Measurements from ENCODE around the gene PTPN13.
A peak's percentile ranks its signal among the peaks of the same experiment; 100 is the strongest.

The PTPN13 gene

GRCh38 chr4:86757468-86757867, 163.4 kb downstream of the PTPN13 start:
- no peak for TF ChIP-seq CTCF (IDR thresholded peaks at IDR 0.05; ENCODE audit: unreplicated experiment in 3 of 3)
- Mint-ChIP-seq H3K4me3 (no peak overlapping the region), H3K27ac (no peak overlapping the region), H3K9me3 (no peaks in the 10 kb centered on the region), H3K27me3 (ENCODE audit: low read depth) (no peaks in the 10 kb centered on the region), H3K36me3 (ENCODE audit: low read depth) (peaks cover 52% of the 10 kb centered on the region), H3K4me1 (no peaks in the 10 kb centered on the region)

GRCh38 chr4:86759298-86759697, 165.2 kb downstream of the PTPN13 start:
- no peak overlapping the region for H3K4me3 Mint-ChIP-seq
- no peaks in the 10 kb centered on the region for H3K4me1 Mint-ChIP-seq
- H3K27ac Mint-ChIP-seq: peak overlapping the region in 1 of 3 experiments; percentile 54
- peaks cover 54% of the 10 kb centered on the region for H3K36me3 Mint-ChIP-seq (ENCODE audit: low read depth)
- H3K27me3 Mint-ChIP-seq (ENCODE audit: low read depth): no peaks in the 10 kb centered on the region
- TF ChIP-seq CTCF (IDR thresholded peaks at IDR 0.05; ENCODE audit: unreplicated experiment in 3 of 3): no peak
- no peaks in the 10 kb centered on the region for H3K9me3 Mint-ChIP-seq

GRCh38 chr4:86762649-86763048, 168.5 kb downstream of the PTPN13 start:
- Mint-ChIP-seq H3K4me1 (no peaks in the 10 kb centered on the region), H3K27ac (no peak overlapping the region), H3K27me3 (ENCODE audit: low read depth) (no peaks in the 10 kb centered on the region), H3K36me3 (ENCODE audit: low read depth) (peaks cover 69% of the 10 kb centered on the region), H3K9me3 (no peaks in the 10 kb centered on the region), H3K4me3 (no peak overlapping the region)
- TF ChIP-seq CTCF (IDR thresholded peaks at IDR 0.05; ENCODE audit: unreplicated experiment in 3 of 3): no peak

GRCh38 chr4:86769794-86770193, 175.7 kb downstream of the PTPN13 start:
- Mint-ChIP-seq H3K4me3 (no peak overlapping the region), H3K4me1 (no peaks in the 10 kb centered on the region), H3K36me3 (ENCODE audit: low read depth) (peaks cover 71% of the 10 kb centered on the region), H3K9me3 (no peaks in the 10 kb centered on the region), H3K27ac (no peak overlapping the region), H3K27me3 (ENCODE audit: low read depth) (no peaks in the 10 kb centered on the region)
- TF ChIP-seq CTCF (IDR thresholded peaks at IDR 0.05; ENCODE audit: unreplicated experiment in 3 of 3): no peak

GRCh38 chr4:86771141-86771540, 177.0 kb downstream of the PTPN13 start:
- H3K27me3 Mint-ChIP-seq (ENCODE audit: low read depth): no peaks in the 10 kb centered on the region
- TF ChIP-seq CTCF (IDR thresholded peaks at IDR 0.05; ENCODE audit: unreplicated experiment in 3 of 3): no peak
- no peaks in the 10 kb centered on the region for H3K9me3 Mint-ChIP-seq
- no peak overlapping the region for H3K4me3 Mint-ChIP-seq
- H3K4me1 Mint-ChIP-seq: no peaks in the 10 kb centered on the region
- no peak overlapping the region for H3K27ac Mint-ChIP-seq
- peaks cover 73% of the 10 kb centered on the region for H3K36me3 Mint-ChIP-seq (ENCODE audit: low read depth)

- TF ChIP-seq CTCF (IDR thresholded peaks at IDR 0.05; ENCODE audit: unreplicated experiment in 3 of 3): no peak
- Mint-ChIP-seq H3K4me3 (no peak overlapping the region), H3K36me3 (ENCODE audit: low read depth) (peaks cover 75% of the 10 kb centered on the region), H3K27me3 (ENCODE audit: low read depth) (no peaks in the 10 kb centered on the region), H3K27ac (no peak overlapping the region), H3K4me1 (no peaks in the 10 kb centered on the region), H3K9me3 (no peaks in the 10 kb centered on the region)
These were observed 180.9 kb downstream of the PTPN13 start for GRCh38 chr4:86775061-86775460.
